Measurements from ENCODE around the gene RBM34. TPM values are rescaled to one million over a fixed set of nuclear protein-coding genes. Genes with fewer than 3 reads are reported as not detected.

RBM34 gene
- total and polyA plus RNA-seq, 10 of the 15 experiments (the other 5 are each of a cell fraction or from before 2014, with no cell fraction given): 46.4 to 132 (median 109) TPM

DNA sequence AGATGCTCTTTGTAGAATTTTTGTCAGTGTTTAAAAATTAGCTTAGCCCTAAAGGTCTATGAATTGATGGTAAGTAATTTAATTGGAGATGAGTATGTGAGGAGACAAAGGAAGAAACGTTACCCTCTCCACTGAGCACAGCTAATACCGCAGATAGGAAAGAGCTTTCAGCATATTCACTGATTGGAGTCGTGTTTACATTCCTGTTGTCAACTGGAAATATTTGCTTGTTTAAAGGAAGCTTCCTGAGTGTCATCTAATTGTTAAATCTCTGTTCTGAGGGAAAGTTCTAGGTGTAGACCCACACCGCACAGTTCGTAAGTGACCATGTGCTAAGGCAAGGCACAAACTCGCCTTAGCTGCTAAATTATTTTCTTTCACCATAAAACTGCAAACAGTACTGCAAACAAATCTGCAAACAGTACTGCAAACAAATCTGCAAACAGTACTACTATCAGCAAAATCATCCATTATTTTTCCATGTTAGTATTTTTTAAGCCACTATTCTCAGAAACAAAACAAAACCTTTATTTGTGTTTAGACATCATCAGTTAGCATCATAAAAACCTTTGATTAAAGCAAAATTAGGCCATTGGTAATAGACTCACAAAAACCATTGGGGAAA lies 65.0 kb downstream of the RBM34 start (continued):
- TF ChIP-seq, protein P1, sequence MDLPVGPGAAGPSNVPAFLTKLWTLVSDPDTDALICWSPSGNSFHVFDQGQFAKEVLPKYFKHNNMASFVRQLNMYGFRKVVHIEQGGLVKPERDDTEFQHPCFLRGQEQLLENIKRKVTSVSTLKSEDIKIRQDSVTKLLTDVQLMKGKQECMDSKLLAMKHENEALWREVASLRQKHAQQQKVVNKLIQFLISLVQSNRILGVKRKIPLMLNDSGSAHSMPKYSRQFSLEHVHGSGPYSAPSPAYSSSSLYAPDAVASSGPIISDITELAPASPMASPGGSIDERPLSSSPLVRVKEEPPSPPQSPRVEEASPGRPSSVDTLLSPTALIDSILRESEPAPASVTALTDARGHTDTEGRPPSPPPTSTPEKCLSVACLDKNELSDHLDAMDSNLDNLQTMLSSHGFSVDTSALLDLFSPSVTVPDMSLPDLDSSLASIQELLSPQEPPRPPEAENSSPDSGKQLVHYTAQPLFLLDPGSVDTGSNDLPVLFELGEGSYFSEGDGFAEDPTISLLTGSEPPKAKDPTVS (IDR thresholded peaks at IDR 0.05; ENCODE audit: low read depth, low read length): no peak
- no peak for TF ChIP-seq SRF (IDR thresholded peaks at IDR 0.05; ENCODE audit: low read depth in 2 of 2, low read length in 2 of 2)

DNA sequence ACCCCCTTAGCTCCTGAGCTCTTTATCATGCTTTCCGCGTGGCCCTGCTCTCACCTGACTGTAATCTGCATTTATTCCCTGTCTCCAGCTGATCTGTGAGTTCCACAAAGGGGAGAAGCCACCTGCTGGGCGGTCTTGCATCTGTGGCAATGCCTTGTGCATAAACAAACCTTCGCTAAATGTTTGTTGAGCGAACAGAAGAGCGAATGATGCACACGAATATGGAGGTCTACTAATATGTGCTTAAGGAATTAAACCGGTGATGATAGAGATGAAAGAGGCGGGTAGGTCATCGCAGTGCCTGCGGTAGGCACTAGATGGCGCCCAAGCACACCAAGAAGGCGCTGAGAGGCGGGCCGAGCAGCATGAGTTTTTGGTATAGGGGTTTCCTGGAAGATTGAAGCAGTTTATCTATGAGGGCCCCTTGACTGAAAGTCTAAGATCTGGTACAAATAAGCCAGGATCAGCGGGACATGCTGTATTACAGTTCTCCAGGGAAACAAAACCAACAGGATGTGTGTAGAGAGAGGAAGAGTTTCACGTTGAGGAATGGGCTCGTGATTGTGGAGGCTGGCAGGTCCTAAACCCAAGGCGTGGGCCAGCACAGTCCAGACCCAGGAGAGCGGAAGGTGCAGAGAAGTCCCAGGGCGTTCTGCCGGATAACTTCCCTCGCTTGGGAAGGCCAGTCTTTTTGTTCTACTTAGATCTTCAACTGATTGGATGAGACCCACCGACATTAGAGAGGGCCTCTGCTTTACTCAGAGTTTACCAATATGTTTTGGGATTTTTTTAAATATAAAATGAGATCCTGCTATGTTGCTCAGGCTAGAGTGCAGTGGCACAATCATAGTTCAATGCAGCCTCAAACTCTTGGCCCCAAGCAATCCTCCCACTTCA lies 67.1 kb downstream of the RBM34 start:
- Histone ChIP-seq H3K27ac (ENCODE audit: control insufficient read depth, insufficient read depth) (no peak overlapping the region), H3K36me3 (ENCODE audit: control insufficient read depth in 2 of 2, insufficient read depth in 2 of 2, low read length in 1 of 2) (no peaks in the 10 kb centered on the region), H3K4me2 (ENCODE audit: control insufficient read depth, insufficient read depth) (no peak overlapping the region), H2AFZ (ENCODE audit: control insufficient read depth, low read depth, low read length) (no peak overlapping the region), H3K9ac (ENCODE audit: control insufficient read depth, insufficient read depth, low read length) (no peak overlapping the region), H4K20me1 (ENCODE audit: control insufficient read depth, insufficient read depth) (no peaks in the 10 kb centered on the region), H3K27me3 (replicated peaks in 1 of 2; ENCODE audit: control insufficient read depth in 2 of 2, insufficient read depth in 2 of 2, low read length in 1 of 2) (no peaks in the 10 kb centered on the region), H3K9me3 (replicated peaks; ENCODE audit: control insufficient read depth, insufficient read depth, low read length) (no peaks in the 10 kb centered on the region), H3K79me2 (ENCODE audit: control insufficient read depth, insufficient read depth, low read length) (no peaks in the 10 kb centered on the region), H3K4me1 (ENCODE audit: control insufficient read depth, insufficient read depth, low read length) (no peaks in the 10 kb centered on the region; the same call in 1 of the 2 replicates), H3K4me3 (no peak overlapping the region)
- TF ChIP-seq CBFB (IDR thresholded peaks at IDR 0.05; ENCODE audit: low read depth) (peak; percentile 60; the same call in 1 of the 2 replicates), ATF7 (IDR thresholded peaks at IDR 0.05; ENCODE audit: low read depth) (peak; percentile 28; the same call in 1 of the 2 replicates), RUNX3 (IDR thresholded peaks at IDR 0.05; ENCODE audit: low read length) (peak; percentile 88), SMC3 (IDR thresholded peaks at IDR 0.05; ENCODE audit: borderline replicate concordance, low read length) (peak; percentile 78), WRNIP1 (IDR thresholded peaks at IDR 0.05; ENCODE audit: borderline replicate concordance, low read depth, low read length) (0 out of 2 replicates have a peak, but pooled peaks have one; percentile 43), KLF5 (IDR thresholded peaks at IDR 0.05; ENCODE audit: partially characterized antibody) (peak; percentile 38), RAD21 (IDR thresholded peaks at IDR 0.05; ENCODE audit: insufficient read depth, low read depth, low read length) (peak; percentile 81), SMARCA5 (IDR thresholded peaks at IDR 0.05) (peak; percentile 66; the same call in 1 of the 2 replicates), CBX5 (IDR thresholded peaks at IDR 0.05; ENCODE audit: low read depth) (no peak), SREBF1 (IDR thresholded peaks at IDR 0.05; ENCODE audit: low read length) (no peak), POLR2A (IDR thresholded peaks at IDR 0.05; ENCODE audit: low read depth, low read length) (no peak)
- TF ChIP-seq, protein P2, sequence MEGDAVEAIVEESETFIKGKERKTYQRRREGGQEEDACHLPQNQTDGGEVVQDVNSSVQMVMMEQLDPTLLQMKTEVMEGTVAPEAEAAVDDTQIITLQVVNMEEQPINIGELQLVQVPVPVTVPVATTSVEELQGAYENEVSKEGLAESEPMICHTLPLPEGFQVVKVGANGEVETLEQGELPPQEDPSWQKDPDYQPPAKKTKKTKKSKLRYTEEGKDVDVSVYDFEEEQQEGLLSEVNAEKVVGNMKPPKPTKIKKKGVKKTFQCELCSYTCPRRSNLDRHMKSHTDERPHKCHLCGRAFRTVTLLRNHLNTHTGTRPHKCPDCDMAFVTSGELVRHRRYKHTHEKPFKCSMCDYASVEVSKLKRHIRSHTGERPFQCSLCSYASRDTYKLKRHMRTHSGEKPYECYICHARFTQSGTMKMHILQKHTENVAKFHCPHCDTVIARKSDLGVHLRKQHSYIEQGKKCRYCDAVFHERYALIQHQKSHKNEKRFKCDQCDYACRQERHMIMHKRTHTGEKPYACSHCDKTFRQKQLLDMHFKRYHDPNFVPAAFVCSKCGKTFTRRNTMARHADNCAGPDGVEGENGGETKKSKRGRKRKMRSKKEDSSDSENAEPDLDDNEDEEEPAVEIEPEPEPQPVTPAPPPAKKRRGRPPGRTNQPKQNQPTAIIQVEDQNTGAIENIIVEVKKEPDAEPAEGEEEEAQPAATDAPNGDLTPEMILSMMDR (IDR thresholded peaks at IDR 0.05 in 2 of 3, conservative IDR thresholded peaks at IDR 0.05 in 1 of 3; ENCODE audit: control insufficient read depth in 2 of 3, extremely low read depth in 1 of 3, insufficient read depth in 1 of 3, low read depth in 3 of 3, low read length in 3 of 3): peak; percentile 91 to 97 (median 94)
- POLR2A ChIA-PET: interaction anchor here (0.6 kb wide), 1 partner anchor 596 kb away, joined by 4 read pairs; no protein-coding TSS in a partner anchor
- no TSS peak for BruUV-seq (replicated peaks)
- 32% methylated on average over 24 of the region's 24 CpGs for WGBS (ENCODE audit: insufficient coverage, insufficient replicate concordance, low lambda C conversion rate, missing lambda C conversion rate)
- RAD21 ChIA-PET (ENCODE audit: unreplicated experiment): interaction anchor here (0.5 to 4.8 kb wide), 13 partner anchors 10 to 599 kb away, joined by 3 to 28 read pairs (median 3); no protein-coding TSS in a partner anchor
- SMC1A ChIA-PET (ENCODE audit: uncharacterized antibody, unreplicated experiment): interaction anchor here (0.6 to 3.0 kb wide), 14 partner anchors 10 to 784 kb away, joined by 3 to 23 read pairs (median 4); no protein-coding TSS in a partner anchor
- ATAC-seq (peak; percentile 94), DNase-seq (ENCODE audit: low read depth, low spot score) (no peak), FAIRE-seq (peak; percentile 98)
- intact Hi-C loops (cut with micrococcal nuclease; ENCODE audit: unreplicated experiment): loop anchor here (2.0 kb wide), 1 partner anchor 323 kb away; no protein-coding TSS in a partner anchor
- CTCF ChIA-PET: interaction anchor here (0.6 to 5.6 kb wide), 30 partner anchors 8 to 614 kb away, joined by 3 to 63 read pairs (median 4); partner anchors contain the start of gene B3GALNT2
- in situ Hi-C loops (cut with MboI): loop anchor here (10.0 to 25.0 kb wide), 2 partner anchors 691 to 982 kb away; no protein-coding TSS in a partner anchor

Data from GM12878 (cell line).